HG02852 (cell line): Measurements from ENCODE around the gene SRRT.
"Not testable (repeated sequence)": the region's sequence is repeated elsewhere in the genome, so short reads cannot be mapped to it uniquely, and the experiment has no call there.

Experiments
- ATAC-seq: cut with Tn5 transposase; IDR thresholded peaks from one replicate; pipeline ENCODE4 v1.9.1; 2021; ENCODE audit warnings: mild to moderate bottlenecking, moderate library complexity; ENCODE audit not compliant: unreplicated experiment

The SRRT gene

DNA sequence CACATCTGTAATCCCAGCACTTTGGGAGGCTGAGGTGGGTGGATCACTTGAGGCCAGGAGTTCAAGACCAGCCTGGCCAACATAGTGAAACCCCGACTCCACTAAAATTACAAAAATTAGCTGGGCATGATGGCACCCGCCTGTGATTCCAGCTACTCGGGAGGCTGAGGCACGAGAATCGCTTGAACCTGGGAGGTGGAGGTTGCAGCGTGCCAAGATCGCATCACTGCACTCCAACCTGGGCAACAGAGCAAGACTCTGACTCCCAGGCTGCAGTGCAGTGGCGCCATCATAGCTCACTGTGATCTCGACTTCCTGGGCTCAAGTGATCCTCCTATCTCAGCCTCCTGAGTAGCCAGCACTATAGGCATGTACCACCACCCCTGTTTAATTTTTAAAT lies 20.0 kb upstream of the SRRT start:
- ATAC-seq: not testable (repeated sequence)

DNA sequence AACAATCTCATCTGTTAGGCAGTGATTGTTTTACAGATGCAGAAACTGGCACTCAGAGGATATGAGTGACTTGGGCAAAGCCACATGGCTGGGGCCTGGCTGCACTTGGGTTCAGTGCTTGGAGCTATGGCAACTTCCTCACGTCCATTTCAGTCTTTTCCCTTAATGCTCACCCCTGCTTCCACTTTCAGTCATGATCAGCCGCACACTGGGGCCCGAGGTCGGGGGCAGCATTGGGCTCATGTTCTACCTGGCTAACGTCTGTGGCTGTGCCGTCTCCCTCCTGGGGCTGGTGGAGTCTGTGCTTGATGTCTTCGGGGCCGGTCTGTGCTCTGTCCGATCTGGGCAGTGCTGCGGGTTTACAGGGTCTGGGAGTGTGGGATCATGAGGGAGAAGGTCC lies 19.4 kb upstream of the SRRT start:
- ATAC-seq: no peak

DNA sequence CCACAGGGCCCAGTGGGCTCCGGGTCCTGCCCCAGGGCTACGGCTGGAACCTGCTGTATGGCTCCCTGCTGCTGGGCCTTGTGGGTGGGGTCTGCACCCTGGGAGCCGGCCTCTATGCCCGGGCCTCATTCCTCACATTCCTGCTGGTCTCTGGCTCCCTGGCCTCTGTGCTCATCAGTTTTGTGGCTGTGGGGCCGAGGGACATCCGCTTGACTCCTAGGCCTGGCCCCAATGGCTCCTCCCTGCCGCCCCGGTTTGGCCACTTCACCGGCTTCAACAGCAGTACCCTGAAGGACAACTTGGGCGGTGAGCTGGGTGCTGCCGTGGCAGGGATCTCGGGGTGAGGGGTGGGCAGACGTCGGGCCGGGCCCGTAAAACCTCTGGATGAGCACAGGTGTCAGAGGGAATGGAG lies 18.0 kb upstream of the SRRT start:
- no peak for ATAC-seq

DNA sequence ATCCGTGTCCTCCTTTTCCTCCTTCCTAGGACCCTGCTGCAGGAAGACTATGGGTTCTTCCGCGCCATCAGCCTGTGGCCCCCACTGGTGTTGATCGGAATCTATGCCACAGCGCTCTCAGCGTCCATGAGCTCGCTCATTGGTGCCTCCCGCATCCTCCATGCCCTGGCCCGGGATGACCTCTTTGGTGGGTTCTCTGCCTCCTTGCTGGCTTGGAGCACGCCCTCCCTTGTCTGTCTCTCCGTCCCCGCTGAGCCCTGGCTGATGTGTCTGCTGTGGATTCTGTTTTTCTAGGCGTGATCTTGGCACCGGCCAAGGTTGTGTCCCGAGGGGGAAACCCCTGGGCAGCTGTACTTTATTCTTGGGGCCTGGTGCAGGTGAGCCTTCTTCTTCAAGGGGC lies 15.0 kb upstream of the SRRT start:
- no peak for ATAC-seq

DNA sequence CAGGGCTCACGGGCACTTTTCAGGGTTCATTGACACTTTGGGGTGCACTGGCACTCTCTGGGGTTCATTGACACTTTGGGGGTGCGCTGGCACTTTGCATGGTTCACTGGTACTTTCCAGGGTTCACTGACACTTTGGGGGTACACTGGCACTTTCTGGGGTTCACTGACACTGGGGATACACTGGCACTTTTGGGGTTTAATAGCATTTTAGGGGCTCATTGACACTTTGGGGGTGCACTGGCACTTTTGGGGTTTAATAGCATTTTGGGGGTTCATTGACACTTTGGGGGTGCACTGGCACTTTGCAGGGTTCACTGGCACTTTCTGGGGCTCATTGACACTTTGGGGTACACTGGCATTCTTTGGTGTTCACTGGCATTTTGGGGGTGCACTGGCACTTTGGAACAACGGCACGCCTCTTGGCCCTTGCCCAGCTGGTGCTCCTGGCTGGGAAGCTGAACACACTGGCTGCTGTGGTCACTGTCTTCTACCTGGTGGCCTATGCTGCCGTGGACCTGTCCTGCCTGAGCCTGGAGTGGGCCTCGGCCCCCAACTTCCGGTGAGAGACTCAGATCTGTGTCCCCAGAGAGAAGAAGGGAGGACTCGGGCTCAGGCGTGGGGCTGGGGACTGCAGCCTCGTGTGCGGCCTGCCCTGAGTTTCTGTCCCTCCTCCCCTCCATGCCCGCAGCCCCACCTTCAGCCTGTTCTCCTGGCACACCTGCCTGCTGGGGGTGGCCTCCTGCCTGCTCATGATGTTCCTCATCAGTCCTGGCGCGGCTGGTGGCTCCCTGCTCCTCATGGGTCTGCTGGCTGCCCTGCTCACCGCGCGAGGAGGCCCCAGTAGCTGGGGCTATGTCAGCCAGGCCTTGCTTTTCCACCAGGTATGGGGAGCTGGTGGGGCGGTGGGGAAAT lies 13.9 kb upstream of the SRRT start:
- no peak for ATAC-seq

DNA sequence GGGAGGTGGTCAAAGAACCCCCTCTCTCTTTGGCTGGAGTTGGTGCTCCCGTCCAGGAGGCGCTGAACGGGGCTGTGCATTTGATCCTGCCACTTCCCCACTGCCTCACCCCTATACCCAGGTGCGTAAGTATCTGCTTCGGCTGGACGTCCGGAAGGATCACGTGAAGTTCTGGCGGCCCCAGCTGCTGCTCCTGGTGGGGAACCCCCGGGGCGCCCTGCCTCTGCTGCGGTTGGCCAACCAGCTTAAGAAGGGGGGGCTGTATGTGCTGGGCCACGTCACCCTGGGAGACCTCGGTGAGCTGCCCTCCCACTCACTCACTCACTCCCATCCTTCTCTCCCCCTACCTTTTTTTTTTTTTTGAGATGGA lies 13.3 kb upstream of the SRRT start:
- ATAC-seq: no peak

DNA sequence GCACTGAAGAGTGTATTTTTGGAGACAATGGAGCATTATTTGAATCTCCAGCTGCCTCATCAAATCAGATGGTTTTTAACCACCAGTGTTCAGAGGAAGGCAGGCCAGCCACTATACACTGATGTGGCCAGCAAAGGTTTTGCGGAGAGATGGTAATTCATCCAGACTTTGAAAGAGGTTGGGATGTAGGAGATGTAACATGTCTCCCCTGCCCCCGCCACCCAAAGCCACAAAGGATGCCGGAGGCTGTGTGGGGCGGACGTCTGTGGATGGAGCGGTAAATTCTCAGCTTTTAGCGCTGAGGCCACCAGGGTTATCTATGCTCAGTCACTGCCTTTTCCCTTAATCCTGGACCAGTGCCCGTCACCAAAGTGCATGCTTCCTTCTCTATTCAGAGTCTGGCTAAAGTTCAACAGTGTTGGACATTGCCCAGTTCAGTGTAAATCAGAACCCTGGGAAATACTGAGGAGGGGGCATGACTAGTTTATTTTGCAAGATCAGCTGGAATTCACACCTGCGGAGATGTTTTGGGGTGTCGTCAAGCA lies 11.4 kb upstream of the SRRT start:
- ATAC-seq: no peak

DNA sequence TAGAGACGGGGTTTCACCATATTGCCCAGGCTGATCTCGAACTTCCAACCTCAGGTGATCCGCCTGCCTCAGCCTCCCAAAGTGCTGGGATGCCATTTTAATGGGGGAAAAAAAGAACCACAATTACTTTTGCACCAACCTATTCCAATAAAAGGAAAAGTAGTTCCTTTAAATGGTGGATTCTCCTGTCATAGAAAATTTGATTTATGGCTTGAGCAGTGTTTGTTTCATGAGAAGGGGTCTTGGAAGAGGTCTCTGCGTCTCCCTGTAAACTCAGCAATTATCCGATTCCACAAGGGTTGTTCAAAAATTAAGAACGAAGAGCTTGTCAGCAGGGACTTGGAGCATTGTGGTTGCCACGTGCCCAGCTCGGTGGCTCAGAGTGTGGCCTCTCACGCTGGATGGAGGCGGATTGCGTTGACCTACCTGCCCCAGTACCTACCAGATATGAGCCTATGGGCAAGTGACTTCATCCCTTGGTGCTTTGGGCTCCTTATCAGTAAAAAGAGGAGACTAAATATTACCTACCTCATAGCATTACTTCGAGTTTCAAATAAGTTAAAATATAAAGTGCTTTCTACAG lies 10.5 kb upstream of the SRRT start:
- ATAC-seq: no peak

DNA sequence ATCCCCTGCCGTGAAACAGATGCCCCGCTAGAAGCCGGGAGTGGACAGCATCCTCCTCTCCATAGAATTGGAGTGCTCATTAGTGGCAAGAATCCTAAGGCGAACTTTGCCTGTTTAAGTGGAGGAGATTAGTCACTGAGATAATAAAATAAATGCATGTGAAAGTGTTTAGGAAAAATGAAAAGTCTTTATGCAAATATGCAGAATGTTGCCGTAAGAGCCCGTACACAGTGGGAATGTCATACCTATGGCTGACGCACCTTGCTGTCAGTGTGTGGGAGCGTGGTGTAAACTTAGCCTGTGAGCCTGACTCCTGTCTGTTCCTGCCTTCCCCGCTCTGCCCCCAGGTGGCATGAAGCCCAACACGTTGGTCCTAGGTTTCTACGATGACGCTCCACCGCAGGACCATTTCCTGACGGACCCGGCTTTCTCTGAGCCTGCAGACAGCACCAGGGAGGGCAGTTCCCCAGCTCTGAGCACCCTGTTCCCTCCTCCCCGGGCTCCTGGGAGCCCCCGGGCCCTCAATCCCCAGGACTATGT lies 9.5 kb upstream of the SRRT start:
- ATAC-seq: no peak

DNA sequence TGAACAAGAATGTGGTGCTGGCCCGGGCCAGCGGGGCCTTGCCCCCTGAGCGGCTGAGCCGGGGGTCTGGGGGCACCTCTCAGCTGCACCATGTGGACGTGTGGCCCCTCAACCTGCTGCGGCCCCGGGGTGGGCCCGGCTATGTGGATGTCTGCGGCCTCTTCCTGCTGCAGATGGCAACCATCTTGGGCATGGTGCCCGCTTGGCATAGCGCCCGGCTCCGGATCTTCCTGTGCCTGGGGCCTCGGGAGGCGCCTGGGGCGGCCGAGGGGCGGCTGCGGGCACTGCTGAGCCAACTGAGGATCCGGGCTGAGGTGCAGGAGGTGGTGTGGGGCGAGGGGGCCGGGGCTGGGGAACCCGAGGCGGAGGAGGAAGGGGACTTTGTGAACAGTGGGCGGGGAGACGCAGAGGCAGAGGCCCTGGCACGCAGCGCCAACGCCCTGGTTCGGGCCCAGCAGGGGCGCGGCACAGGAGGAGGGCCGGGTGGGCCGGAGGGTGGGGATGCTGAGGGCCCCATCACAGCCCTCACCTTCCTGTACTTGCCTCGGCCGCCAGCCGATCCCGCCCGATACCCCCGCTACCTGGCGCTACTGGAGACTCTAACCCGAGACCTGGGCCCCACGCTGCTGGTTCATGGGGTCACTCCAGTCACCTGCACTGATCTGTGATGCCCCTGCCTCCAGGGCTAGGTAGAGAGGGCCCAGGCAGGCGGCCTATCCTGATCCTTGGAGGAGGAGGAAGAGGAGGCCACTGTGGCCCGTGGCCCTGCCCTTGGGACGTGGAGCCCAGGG lies 8.8 kb upstream of the SRRT start:
- ATAC-seq: no peak

DNA sequence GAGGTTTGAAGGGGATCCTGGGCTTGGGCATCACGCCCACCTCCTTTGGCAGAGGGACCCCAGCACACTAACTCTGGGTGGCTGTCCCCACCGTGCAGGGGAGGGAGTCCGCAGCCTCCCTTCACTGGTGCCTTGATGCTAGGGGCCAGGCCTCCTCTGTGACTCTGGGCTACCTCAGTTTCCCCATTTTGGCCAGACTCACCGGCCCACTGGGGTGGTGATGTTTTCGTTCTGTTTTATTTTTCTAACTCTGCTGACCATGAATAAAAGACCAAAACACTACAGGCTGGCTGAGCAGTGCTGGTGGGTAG lies 8.2 kb upstream of the SRRT start:
- ATAC-seq: no peak

DNA sequence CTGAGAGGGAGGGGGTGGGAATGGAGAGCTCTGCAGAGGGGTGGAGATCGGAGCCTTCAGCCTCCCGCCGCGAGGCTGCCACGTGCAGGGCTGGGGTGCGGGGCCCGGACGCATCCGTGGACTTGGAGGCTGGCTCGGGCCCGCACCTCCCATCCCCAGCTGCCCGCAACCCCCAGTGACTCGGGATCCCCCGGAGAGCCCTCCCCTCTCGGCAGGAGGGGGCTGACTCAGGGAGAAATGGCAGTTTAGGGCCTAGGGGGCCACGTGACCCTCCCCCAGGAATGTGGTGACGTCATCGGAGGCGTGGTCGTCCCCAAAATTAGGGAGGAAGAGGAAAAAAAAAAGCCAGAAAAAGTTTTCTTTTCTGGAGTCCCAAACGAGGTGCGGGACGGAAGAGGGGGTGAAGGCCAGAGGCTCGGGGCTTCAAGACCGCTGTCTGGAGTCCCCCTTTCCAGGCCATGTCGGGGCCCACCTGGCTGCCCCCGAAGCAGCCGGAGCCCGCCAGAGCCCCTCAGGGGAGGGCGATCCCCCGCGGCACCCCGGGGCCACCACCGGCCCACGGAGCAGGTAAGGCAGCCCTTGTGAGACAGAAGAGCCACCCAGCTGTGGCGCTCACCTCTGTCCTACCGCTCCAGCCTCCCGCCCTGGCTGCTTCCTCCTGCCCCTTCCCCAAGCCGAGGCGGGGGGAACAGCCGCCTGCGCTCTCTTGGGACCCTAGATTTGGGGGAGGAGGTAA lies 7.7 kb upstream of the SRRT start, which contains the start of gene TRIP6:
Gene TRIP6, plus strand, starts transcription at position 348 of the 736 bp plus-strand sequence. Its CDS starts 111 bp downstream, at position 459.
- ATAC-seq: peak; percentile 54

DNA sequence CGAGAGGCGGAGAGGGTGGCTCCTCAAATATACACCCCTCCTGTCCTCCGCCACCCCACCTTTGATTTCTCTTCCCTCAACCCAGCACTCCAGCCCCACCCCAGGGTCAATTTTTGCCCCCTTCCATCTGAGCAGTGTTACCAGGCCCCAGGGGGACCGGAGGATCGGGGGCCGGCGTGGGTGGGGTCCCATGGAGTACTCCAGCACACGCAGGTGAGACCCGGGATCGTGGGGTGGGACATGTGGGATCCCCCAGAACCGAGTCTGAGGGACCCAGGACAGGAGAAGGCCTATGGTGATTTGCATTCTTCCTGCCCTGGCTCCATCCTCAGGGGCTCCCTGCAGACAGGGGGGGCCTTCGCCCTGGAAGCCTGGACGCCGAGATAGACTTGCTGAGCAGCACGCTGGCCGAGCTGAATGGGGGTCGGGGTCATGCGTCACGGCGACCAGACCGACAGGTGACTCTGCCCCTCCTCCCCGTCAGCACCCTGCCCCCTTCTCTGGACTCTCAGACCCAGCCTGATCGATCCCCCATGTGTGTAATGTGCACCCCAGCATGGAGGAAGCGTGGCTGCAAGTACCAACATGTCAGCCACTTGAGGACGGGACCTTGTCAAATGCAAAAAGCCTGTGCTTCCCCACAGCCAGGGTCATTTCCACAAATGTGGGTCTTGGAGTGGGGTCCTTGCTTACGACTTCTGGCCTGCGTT lies 7.0 kb upstream of the SRRT start:
- ATAC-seq: peak; percentile 17

DNA sequence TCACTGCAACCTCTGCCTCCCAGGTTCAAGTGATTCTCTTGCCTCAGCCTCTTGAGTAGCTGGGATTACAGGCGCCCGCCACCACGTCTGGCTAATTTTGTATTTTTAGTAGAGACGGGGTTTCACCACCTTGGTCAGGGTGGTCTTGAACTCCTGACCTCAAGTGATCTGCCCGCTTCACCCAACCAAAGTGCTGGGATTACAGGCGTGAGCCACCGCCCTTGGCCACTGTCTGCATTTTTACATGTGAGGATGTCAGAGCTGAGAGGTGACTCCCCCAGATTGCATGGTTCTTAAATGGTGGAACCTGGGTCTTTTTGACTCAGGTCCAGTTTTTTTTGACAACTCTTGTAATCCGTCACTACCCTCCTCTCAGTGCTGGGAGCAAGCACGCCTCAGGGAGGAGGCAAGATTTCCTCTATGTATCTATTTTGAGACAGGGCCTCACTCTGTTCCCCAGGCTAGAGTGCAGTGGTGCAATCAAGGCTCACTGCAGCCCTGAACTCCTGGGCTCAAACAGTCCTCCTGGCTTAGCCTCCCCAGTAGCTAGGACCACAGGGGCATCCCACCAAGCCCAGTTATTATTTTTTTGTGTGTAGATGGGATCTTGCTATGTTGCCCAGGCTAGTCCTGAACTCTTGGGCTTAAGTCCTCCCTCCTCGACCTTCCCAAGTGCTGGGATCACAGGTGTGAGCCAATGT lies 1.2 kb upstream of the SRRT start:
- no peak for ATAC-seq

DNA sequence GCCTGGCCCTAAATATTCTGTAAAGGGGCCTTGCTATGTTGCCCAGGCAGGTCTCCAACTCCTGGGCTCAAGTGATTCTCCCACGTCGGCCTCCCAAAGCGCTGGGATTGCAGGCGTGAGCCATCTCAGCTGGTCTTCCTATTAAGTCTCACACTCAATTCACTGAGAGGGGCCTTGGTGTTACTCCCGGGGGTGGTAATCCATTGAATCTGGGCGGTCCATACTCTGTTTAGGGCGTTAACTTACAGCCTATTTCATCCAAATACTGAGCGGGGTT lies 665 bp upstream of the SRRT start:
- no peak for ATAC-seq

DNA sequence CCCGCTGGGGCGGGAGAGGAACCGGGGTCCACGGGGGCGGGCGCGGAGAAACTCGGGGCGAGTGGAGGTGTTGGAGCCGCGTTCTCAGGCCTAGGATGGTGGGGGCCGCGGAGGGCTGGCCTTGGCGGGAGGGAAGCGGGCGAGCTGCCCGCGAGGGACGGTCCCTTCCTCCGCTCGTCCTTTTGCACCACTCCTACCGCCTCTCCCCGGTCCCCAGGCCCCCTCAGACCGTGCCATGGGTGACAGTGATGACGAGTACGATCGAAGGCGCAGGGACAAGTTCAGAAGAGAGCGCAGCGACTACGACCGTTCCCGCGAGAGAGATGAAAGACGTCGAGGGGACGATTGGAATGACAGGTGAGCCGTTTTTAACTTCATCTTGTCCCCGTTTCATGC lies 451 bp downstream of the SRRT start:
- peak; percentile 39 for ATAC-seq

DNA sequence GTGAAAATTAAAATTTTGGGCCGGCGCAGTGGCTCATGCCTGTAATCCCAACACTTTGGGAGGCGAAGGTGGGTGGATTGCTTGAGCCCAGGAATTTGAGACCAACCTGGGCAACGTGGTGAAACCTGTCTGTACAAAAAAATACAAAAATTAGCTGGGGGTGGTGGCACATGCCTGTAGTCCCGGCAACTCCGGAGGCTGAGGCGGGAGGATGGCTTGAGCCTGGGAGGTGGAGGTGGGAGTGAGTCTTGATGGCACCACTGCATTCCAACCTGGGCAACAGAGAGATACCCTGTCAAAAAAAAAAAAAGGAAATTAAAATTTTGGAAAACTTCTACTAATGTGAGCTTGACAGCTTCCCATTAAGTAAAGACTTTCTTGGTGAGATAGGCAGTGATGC lies 3.1 kb downstream of the SRRT start:
- ATAC-seq: no peak

DNA sequence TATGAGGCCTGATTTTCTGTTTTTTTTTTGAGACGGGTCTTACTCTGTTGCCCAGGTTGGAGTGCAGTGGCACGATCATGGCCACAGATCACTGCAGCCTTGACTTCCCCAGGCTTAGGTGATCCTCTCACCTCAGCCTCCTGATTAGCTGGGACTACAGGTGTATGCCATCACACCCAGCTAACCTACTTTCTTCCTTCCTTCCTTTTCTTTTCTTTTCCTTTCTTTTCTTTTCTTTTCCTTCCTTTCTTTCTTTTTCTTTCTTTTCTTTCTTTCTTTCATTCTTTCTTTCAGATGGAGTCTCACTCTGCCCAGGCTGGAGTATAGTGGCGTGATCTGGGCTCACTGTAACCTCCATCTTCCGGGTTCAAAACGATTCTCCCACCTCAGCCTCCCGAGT lies 3.8 kb downstream of the SRRT start:
- no peak for ATAC-seq

DNA sequence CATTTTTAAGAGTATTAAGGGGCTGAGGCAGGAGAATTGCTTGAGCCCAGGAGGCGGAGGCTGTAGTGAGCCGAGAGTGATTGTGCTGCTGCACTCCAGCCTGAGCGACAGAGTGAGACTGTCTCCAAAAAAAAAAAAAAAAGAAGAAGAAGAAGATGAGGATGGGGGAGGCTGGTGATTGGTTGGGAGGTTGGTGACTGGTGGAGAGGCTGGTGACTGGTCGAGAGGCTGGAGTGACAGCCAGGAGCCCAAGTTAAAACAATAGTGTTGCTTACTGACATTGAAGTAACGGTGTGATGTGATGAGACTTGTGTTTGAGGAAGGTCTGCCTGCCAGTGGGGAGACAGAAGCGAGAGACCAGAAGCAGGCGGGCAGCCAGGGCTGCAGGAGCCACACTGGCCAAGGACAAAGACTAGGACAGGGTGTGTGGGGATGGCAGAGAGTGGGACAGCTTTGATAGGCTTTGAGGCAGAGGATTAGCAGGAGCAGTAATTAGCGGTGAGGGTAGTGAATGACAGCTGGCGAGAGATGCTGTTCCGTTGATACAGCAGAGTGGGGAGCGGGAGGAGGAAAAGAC lies 4.9 kb downstream of the SRRT start:
- ATAC-seq: no peak
